WTC11 (cell line): Measurements from ENCODE around the gene SORCS1. TPM values are rescaled to one million over a fixed set of nuclear protein-coding genes. Genes with fewer than 3 reads are reported as not detected.

Experiments used
- ATAC-seq: fragments of 200-7000 bp; cut with Tn5 transposase; 2 replicates; pipeline ENCODE4 v1.10.0; 2021; ENCODE audit warnings: mild to moderate bottlenecking, moderate library complexity
- CTCF ChIA-PET: fragments of 300-600 bp; sonication (Branson Sonifier 250); formaldehyde crosslinking; loops from one replicate; lab custom pipeline; 2021; ENCODE audit warnings: antibody characterized with exemption; lab: Charles Lee
- POLR2A ChIA-PET: fragments of 350-600 bp; sonication (Branson Sonifier 250); formaldehyde crosslinking; loops from one replicate; lab custom pipeline; 2021; ENCODE audit warnings: antibody characterized with exemption; lab: Charles Lee
- DNase-seq: peaks from one replicate; pipeline ENCODE4 v3.0.0; 2021; ENCODE audit warnings: low spot score
- H3K27ac Mint-ChIP-seq: 2 replicates; pipeline ENCODE4 v1.8.0; 2021; ENCODE audit warnings: mixed read lengths
- H3K27me3 Mint-ChIP-seq: 2 replicates; pipeline ENCODE4 v1.8.0; 2021; ENCODE audit warnings: low read depth, mild to moderate bottlenecking, moderate library complexity, mixed read lengths
- H3K36me3 Mint-ChIP-seq: 2 replicates; pipeline ENCODE4 v1.8.0; 2021; ENCODE audit warnings: mixed read lengths
- H3K4me1 Mint-ChIP-seq: 2 replicates; pipeline ENCODE4 v1.8.0; 2022; ENCODE audit warnings: mixed read lengths
- H3K4me3 Mint-ChIP-seq: 2 replicates; pipeline ENCODE4 v1.8.0; 2021; ENCODE audit warnings: mild to moderate bottlenecking, moderate library complexity, mixed read lengths
- H3K9me3 Mint-ChIP-seq: 2 replicates; pipeline ENCODE4 v1.8.0; 2021; ENCODE audit warnings: mixed read lengths
- CBFB ChIP-seq: sonication (generic); formaldehyde crosslinking; IDR thresholded peaks from 2 replicates; pipeline ENCODE4 v1.8.1; 2022; ENCODE audit warnings: mild to moderate bottlenecking, low read depth, missing genetic modification reagents
- CREM ChIP-seq: sonication (generic); formaldehyde crosslinking; IDR thresholded peaks from 2 replicates; pipeline ENCODE4 v1.8.1; 2022; ENCODE audit warnings: mild to moderate bottlenecking, missing genetic modification reagents, moderate library complexity
- E2F1 ChIP-seq: sonication (generic); formaldehyde crosslinking; IDR thresholded peaks from 2 replicates; pipeline ENCODE4 v1.8.0; 2022; ENCODE audit warnings: mild to moderate bottlenecking, missing genetic modification reagents
- GABPB1 ChIP-seq: sonication (generic); formaldehyde crosslinking; IDR thresholded peaks from 2 replicates; pipeline ENCODE4 v1.8.1; 2023; ENCODE audit warnings: mild to moderate bottlenecking, missing genetic modification reagents
- IRF2 ChIP-seq: sonication (generic); formaldehyde crosslinking; IDR thresholded peaks from 2 replicates; pipeline ENCODE4 v1.8.0; 2022; ENCODE audit warnings: low read depth, missing genetic modification reagents, borderline replicate concordance
- MXD4 ChIP-seq: fragments of 250-450 bp; sonication (Bioruptor Pico); IDR thresholded peaks from 2 replicates; pipeline ENCODE4 v1.8.0; 2021; ENCODE audit warnings: mild to moderate bottlenecking, moderate library complexity, borderline replicate concordance
- NR2C2 ChIP-seq: sonication (generic); formaldehyde crosslinking; IDR thresholded peaks from 2 replicates; pipeline ENCODE4 v1.8.0; 2022; ENCODE audit warnings: mild to moderate bottlenecking, missing genetic modification reagents
- PRDM15 ChIP-seq: sonication (generic); formaldehyde crosslinking; IDR thresholded peaks from 2 replicates; pipeline ENCODE4 v1.8.0; 2022; ENCODE audit warnings: missing genetic modification reagents
- RELA ChIP-seq: sonication (generic); formaldehyde crosslinking; IDR thresholded peaks from 2 replicates; pipeline ENCODE4 v1.8.1; 2022; ENCODE audit warnings: missing genetic modification reagents, mild to moderate bottlenecking, borderline replicate concordance
- RORB ChIP-seq: fragments of 250-450 bp; sonication (Bioruptor Pico); IDR thresholded peaks from 2 replicates; pipeline ENCODE4 v1.9.0; 2021; ENCODE audit warnings: mild to moderate bottlenecking
- SMAD4 ChIP-seq: sonication (generic); formaldehyde crosslinking; IDR thresholded peaks from 2 replicates; pipeline ENCODE4 v1.8.0; 2022; ENCODE audit warnings: mild to moderate bottlenecking, missing genetic modification reagents
- STAT6 ChIP-seq: sonication (generic); formaldehyde crosslinking; conservative IDR thresholded peaks from 2 replicates; pipeline ENCODE4 v1.8.1; 2023; ENCODE audit warnings: mild to moderate bottlenecking, low read depth, missing genetic modification reagents, moderate library complexity
- USF1 ChIP-seq: sonication (generic); formaldehyde crosslinking; IDR thresholded peaks from 2 replicates; pipeline ENCODE4 v1.8.0; 2022; ENCODE audit warnings: mild to moderate bottlenecking, missing genetic modification reagents
- ZBTB43 ChIP-seq: sonication (generic); formaldehyde crosslinking; IDR thresholded peaks from 2 replicates; pipeline ENCODE4 v1.8.1; 2023; ENCODE audit warnings: mild to moderate bottlenecking, missing genetic modification reagents
- ZMAT4 ChIP-seq: fragments of 250-450 bp; sonication (Bioruptor Pico); IDR thresholded peaks from 2 replicates; pipeline ENCODE4 v1.9.0; 2021; ENCODE audit warnings: mild to moderate bottlenecking
- ZNF121 ChIP-seq: sonication (generic); formaldehyde crosslinking; IDR thresholded peaks from 2 replicates; pipeline ENCODE4 v1.8.0; 2023; ENCODE audit warnings: missing genetic modification reagents
- ZNF416 ChIP-seq: fragments of 250-450 bp; sonication (Bioruptor Pico); IDR thresholded peaks from 2 replicates; pipeline ENCODE4 v1.9.0; 2021; ENCODE audit warnings: mild to moderate bottlenecking, inconsistent platforms
- total RNA-seq: library from RNA; stranded (reverse); gene quantifications from 3 replicates; pipeline ENCODE4 v1.2.3, GENCODE V29; 2021
- TF ChIP-seq, protein P1 (sequence below): sonication (generic); formaldehyde crosslinking; IDR thresholded peaks from 2 replicates; pipeline ENCODE4 v1.8.0; 2023; ENCODE audit warnings: missing genetic modification reagents, mild to moderate bottlenecking, borderline replicate concordance

Gene SORCS1
- total RNA-seq, 1 experiment from 2014 or later: 3.3 TPM

DNA sequence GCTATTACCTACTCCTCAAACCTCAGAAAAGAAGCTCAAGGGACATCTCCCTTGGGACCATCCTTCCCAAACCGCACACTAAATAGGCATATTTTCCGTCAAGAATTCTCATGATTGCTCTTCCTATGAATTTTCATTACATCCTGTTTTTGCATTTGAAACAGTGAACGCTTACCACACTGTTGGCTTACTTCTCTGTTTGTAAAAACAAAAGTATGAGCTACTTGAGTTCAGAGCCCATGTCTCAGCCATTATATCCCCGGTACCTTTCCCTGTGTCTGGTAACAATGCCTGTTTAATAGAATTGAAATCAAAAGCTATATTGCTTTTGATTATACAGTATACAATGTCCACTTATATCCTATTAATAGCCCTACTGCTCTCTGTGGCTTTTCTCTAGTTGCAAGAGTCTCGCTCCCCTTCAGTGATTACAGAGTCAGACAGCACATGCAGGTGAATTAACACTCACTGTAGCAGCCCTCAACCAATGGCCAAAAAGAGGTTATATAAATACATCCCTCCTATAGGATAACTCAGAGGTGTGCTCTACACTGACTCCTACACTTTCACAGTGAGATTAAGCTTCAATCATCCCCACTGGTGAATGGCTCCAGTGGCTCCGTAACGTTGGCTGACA is 264.4 kb downstream of the SORCS1 start:
- no peak for ATAC-seq
- POLR2A ChIA-PET: no interaction called here
- no peak for DNase-seq
- CTCF ChIA-PET: no interaction called here
- H3K4me1 Mint-ChIP-seq: peaks cover 18% of the 10 kb centered on the region
- no peak overlapping the region for H3K27ac Mint-ChIP-seq
- H3K4me3 Mint-ChIP-seq: no peak overlapping the region
- TF ChIP-seq PRDM15: no peak
- TF ChIP-seq RORB (CRISPR knock-in tag): no peak
- TF ChIP-seq ZMAT4: no peak
- TF ChIP-seq NR2C2 (CRISPR knock-in tag): no peak
- TF ChIP-seq ZNF416 (CRISPR knock-in tag): no peak
- no peak for TF ChIP-seq CREM (CRISPR knock-in tag)
- TF ChIP-seq ZNF121 (CRISPR knock-in tag): no peak
- TF ChIP-seq MXD4 (CRISPR knock-in tag): no peak
- TF ChIP-seq E2F1 (CRISPR knock-in tag): no peak
- TF ChIP-seq USF1 (CRISPR knock-in tag): no peak
- no peak for TF ChIP-seq GABPB1 (CRISPR knock-in tag)
- no peak for TF ChIP-seq SMAD4
- TF ChIP-seq ZBTB43 (CRISPR knock-in tag): no peak
- TF ChIP-seq, all 79 proteins: peak for 0
- H3K36me3 Mint-ChIP-seq: no peaks in the 10 kb centered on the region
- H3K9me3 Mint-ChIP-seq: no peaks in the 10 kb centered on the region
- no peaks in the 10 kb centered on the region for H3K27me3 Mint-ChIP-seq

DNA sequence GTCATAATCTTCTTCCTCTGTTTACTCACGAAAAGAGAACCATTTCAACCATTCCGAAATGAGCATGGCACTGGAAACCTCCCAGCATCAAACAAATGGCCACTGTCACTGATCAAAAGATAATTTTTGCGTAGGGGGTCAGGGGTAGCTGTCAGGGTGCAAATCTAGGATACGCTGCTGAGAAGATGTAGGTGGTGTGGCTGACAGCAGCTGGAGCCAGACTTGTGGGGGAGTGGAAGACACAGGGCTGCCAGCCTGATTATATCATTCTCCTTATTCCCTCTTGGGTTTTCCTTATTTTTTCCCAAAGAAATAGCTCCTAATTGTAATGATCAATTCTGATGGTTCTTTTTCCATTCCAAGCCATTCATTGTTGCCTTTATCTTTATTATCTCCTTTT is 266.1 kb downstream of the SORCS1 start:
- H3K4me3 Mint-ChIP-seq: no peak overlapping the region
- no peaks in the 10 kb centered on the region for H3K27me3 Mint-ChIP-seq
- peaks cover 5% of the 10 kb centered on the region for H3K4me1 Mint-ChIP-seq
- H3K36me3 Mint-ChIP-seq: no peaks in the 10 kb centered on the region
- H3K9me3 Mint-ChIP-seq: no peaks in the 10 kb centered on the region
- H3K27ac Mint-ChIP-seq: no peak overlapping the region
- ATAC-seq (no peak), DNase-seq (no peak)
- POLR2A ChIA-PET: no interaction called here
- CTCF ChIA-PET: no interaction called here
- no peak for TF ChIP-seq RORB (CRISPR knock-in tag)
- TF ChIP-seq STAT6 (CRISPR knock-in tag): no peak
- TF ChIP-seq IRF2 (CRISPR knock-in tag): no peak
- TF ChIP-seq, protein P1, sequence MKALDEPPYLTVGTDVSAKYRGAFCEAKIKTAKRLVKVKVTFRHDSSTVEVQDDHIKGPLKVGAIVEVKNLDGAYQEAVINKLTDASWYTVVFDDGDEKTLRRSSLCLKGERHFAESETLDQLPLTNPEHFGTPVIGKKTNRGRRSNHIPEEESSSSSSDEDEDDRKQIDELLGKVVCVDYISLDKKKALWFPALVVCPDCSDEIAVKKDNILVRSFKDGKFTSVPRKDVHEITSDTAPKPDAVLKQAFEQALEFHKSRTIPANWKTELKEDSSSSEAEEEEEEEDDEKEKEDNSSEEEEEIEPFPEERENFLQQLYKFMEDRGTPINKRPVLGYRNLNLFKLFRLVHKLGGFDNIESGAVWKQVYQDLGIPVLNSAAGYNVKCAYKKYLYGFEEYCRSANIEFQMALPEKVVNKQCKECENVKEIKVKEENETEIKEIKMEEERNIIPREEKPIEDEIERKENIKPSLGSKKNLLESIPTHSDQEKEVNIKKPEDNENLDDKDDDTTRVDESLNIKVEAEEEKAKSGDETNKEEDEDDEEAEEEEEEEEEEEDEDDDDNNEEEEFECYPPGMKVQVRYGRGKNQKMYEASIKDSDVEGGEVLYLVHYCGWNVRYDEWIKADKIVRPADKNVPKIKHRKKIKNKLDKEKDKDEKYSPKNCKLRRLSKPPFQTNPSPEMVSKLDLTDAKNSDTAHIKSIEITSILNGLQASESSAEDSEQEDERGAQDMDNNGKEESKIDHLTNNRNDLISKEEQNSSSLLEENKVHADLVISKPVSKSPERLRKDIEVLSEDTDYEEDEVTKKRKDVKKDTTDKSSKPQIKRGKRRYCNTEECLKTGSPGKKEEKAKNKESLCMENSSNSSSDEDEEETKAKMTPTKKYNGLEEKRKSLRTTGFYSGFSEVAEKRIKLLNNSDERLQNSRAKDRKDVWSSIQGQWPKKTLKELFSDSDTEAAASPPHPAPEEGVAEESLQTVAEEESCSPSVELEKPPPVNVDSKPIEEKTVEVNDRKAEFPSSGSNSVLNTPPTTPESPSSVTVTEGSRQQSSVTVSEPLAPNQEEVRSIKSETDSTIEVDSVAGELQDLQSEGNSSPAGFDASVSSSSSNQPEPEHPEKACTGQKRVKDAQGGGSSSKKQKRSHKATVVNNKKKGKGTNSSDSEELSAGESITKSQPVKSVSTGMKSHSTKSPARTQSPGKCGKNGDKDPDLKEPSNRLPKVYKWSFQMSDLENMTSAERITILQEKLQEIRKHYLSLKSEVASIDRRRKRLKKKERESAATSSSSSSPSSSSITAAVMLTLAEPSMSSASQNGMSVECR (CRISPR knock-in tag): no peak
- no peak for TF ChIP-seq CBFB
- TF ChIP-seq RELA (CRISPR knock-in tag): no peak
- TF ChIP-seq ZNF121 (CRISPR knock-in tag): no peak
